Upper lobe of right lung (tissue), 1 donor: Measurements from ENCODE around the gene CCL17. TPM values are rescaled to one million over a fixed set of nuclear protein-coding genes. Genes with fewer than 3 reads are reported as not detected.

Experiments
- ATAC-seq: fragments of 200-7000 bp; cut with Tn5 transposase; one replicate; pipeline ENCODE4 v1.9.1; 2020; ENCODE audit warnings: mild to moderate bottlenecking, moderate library complexity
- DNase-seq: peaks from one replicate; pipeline ENCODE4 v3.0.0-alpha.2; 2020
- H3K27ac ChIP-seq: fragments of 200-600 bp; one replicate; pipeline ENCODE4 v1.8.0; 2022
- H3K27me3 ChIP-seq: fragments of 200-600 bp; one replicate; pipeline ENCODE4 v1.8.0; 2022; ENCODE audit warnings: mild to moderate bottlenecking
- H3K36me3 ChIP-seq: fragments of 200-600 bp; one replicate; pipeline ENCODE4 v1.8.0; 2022
- H3K4me1 ChIP-seq: fragments of 200-600 bp; one replicate; pipeline ENCODE4 v1.8.0; 2022
- H3K4me3 ChIP-seq: fragments of 200-600 bp; one replicate; pipeline ENCODE4 v1.8.0; 2022; ENCODE audit warnings: mild to moderate bottlenecking
- H3K9me3 ChIP-seq: fragments of 200-600 bp; one replicate; pipeline ENCODE4 v1.8.0; 2022
- intact Hi-C: fragments of 100-400 bp; cut with DNase I; formaldehyde crosslinking; loops from one replicate; pipeline ENCODE4 v1.11.0; 2022
- total RNA-seq: library from RNA; stranded (reverse); fragmentation: NEBNext Ultra II Directional; extraction: Animal tissue kit (Norgen Biotek cat#: 25700); gene quantifications from one replicate; pipeline ENCODE4 v1.2.1, GENCODE V29; 2021
- TF ChIP-seq, protein P1 (sequence below): fragments of 200-600 bp; IDR thresholded peaks from one replicate; pipeline ENCODE4 v1.8.0; 2022; ENCODE audit warnings: antibody characterized with exemption
- donor health status: DM: no; HTN: yes; CAD: no; lungs with severe emphysema.

Gene CCL17
- total RNA-seq, 1 donor from 2014 or later, result 15.5 TPM

DNA sequence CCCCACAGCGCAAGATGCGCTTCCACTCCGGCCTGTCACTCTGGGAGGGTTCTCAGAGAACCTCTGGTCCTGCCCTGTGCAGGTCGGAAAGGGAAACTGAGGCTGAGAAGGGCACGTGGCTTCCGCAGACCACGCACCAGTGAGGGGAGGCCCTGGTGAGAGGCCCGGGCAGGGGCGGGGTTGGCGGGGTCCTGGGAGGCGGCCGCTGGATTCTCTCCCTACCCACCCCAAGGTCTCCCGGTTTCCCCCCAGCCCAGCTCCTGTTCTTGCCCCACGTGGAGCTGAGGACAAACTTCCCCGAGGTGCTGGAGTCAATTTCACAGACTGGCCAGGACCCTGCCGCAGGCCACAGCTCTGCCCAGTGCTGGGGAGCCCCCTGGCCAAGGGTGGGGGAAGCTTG is 11.5 kb downstream of the CCL17 start:
- intact Hi-C loops, result loop anchor here (2.0 kb wide), 1 partner anchor 115 kb away; no protein-coding TSS in a partner anchor
- no peak for DNase-seq

DNA sequence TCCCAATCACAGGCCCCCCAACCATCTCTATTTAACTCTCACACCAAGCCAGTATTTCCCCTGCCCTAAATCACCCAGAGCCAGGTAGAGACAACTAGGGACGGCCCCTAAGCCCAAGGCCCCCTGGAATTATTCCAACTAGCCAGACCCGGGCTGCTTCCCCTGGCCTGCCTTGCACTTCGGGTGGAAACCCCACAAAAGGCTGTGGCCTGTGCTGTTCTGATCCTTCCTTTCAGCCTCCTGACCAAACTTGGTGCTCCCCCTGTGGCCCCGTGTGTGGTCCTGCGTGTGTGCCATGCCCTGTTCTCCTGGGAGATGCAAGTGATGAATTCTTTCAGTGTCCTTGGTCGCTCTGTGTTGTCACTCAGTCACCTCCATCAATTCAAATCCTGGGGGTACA is 14.9 kb downstream of the CCL17 start:
- H3K4me1 ChIP-seq, result peaks cover 32% of the 10 kb centered on the region
- TF ChIP-seq, protein P1, sequence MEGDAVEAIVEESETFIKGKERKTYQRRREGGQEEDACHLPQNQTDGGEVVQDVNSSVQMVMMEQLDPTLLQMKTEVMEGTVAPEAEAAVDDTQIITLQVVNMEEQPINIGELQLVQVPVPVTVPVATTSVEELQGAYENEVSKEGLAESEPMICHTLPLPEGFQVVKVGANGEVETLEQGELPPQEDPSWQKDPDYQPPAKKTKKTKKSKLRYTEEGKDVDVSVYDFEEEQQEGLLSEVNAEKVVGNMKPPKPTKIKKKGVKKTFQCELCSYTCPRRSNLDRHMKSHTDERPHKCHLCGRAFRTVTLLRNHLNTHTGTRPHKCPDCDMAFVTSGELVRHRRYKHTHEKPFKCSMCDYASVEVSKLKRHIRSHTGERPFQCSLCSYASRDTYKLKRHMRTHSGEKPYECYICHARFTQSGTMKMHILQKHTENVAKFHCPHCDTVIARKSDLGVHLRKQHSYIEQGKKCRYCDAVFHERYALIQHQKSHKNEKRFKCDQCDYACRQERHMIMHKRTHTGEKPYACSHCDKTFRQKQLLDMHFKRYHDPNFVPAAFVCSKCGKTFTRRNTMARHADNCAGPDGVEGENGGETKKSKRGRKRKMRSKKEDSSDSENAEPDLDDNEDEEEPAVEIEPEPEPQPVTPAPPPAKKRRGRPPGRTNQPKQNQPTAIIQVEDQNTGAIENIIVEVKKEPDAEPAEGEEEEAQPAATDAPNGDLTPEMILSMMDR, result no peak
- intact Hi-C loops, result no loop called here
- no peak overlapping the region for H3K4me3 ChIP-seq
- H3K27me3 ChIP-seq, result no peaks in the 10 kb centered on the region
- no peaks in the 10 kb centered on the region for H3K9me3 ChIP-seq
- H3K27ac ChIP-seq, result no peak overlapping the region
- H3K36me3 ChIP-seq, result no peaks in the 10 kb centered on the region
- ATAC-seq (no peak), DNase-seq (no peak)

More for the DNA sequence above, 11.5 kb downstream of the CCL17 start:
- H3K4me1 ChIP-seq, result peaks cover 23% of the 10 kb centered on the region
- no peak overlapping the region for H3K27ac ChIP-seq
- no peak overlapping the region for H3K4me3 ChIP-seq
- no peaks in the 10 kb centered on the region for H3K9me3 ChIP-seq
- no peaks in the 10 kb centered on the region for H3K36me3 ChIP-seq
- no peaks in the 10 kb centered on the region for H3K27me3 ChIP-seq
- TF ChIP-seq, protein P1, result no peak
- no peak for ATAC-seq

DNA sequence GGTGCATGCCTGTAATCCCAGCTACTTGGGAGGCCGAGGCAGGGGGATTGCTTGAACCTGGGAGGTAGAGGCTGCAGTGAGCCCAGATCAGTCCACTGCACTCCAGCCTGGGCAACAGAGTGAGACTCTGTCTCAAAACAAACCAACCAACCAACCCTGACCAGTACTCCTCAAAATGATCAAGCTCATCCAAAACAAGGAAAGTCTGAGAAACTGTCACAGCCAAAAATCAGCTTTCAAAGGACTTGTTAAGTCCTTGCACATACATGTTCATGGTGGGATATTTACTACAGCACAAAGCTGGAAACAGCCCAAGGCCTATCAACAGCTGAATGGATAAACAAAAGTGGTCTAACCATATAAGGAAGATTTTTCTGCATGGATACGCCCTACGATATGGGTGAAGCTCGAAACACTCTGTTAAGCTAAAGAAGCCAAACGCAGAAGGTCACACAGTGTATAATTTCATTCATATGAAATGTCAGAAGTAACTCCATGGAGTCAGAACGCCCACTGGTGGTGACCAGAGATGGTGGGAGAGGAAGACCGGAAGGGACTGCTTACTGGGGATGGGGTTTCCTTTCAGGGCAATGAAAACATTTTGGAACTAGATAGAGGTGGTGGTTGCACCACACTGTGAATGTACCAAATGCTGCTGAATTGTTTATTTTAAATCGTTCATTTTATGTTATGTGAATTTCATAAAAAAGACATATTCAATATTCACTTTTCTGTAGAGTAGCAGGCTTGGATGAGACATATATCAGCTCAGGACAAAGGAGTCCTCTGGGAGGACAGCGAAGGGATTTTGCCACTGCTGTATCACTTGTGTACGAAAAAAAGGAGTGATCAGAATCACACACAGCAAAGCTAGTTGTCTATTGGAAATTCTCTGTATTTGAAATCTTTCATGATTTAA is 17.7 kb downstream of the CCL17 start:
- Histone ChIP-seq H3K4me3 (no peak overlapping the region), H3K27me3 (no peaks in the 10 kb centered on the region), H3K9me3 (no peaks in the 10 kb centered on the region), H3K36me3 (peaks cover 3% of the 10 kb centered on the region), H3K4me1 (peaks cover 21% of the 10 kb centered on the region), H3K27ac (no peak overlapping the region)
- TF ChIP-seq, protein P1, result peak; percentile 60
- ATAC-seq (peak; percentile 48), DNase-seq (no peak)
- intact Hi-C loops, result no loop called here

DNA sequence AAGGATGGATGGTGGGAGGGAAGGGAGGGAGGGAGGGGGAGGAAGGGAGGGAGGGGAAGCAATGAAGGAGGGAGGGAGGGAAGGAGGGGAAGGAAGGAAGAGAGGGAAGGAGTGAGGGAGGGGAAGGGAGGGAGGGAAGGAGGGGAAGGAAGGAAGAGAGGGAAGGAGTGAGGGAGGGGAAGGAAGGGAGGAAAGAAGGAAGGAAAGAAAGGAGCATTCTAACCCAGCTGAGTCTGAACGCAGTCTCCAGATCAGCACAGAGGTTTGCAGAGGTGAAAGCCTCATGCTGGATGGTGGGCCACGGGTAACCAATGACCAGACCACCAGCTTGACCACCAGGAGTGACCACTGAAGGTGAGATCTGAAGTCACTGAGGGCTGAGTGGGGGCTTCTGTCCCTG is 18.6 kb downstream of the CCL17 start:
- DNase-seq, result no peak
- H3K27me3 ChIP-seq, result no peaks in the 10 kb centered on the region
- H3K27ac ChIP-seq, result no peak overlapping the region
- no peak for ATAC-seq
- TF ChIP-seq, protein P1, result no peak
- no peak overlapping the region for H3K4me3 ChIP-seq
- H3K36me3 ChIP-seq, result peaks cover 12% of the 10 kb centered on the region
- H3K9me3 ChIP-seq, result no peaks in the 10 kb centered on the region
- peaks cover 18% of the 10 kb centered on the region for H3K4me1 ChIP-seq
- intact Hi-C loops, result no loop called here

DNA sequence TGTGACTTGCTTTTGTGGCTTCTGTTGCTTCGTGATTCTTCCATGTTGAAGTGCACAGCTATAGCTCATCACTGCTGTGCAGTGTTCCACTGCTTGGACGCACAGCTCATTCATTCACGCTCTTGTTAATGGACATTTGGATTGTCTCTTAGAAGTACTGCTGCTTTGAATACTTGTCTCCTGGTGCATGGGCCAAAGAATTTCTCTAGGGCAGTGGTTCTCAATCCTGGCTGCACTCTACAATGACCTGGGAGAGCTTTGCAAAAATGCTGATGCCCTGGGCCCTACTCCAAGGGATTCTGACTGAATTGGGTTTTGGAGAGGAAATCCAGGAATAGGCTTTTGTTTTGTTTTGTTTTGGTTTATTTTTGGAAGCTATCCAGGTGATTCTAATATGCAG is 20.0 kb downstream of the CCL17 start:
- H3K27me3 ChIP-seq, result no peaks in the 10 kb centered on the region
- intact Hi-C loops, result no loop called here
- ATAC-seq (no peak), DNase-seq (no peak)
- TF ChIP-seq, protein P1, result no peak
- peaks cover 25% of the 10 kb centered on the region for H3K36me3 ChIP-seq
- H3K9me3 ChIP-seq, result no peaks in the 10 kb centered on the region
- H3K27ac ChIP-seq, result no peak overlapping the region
- peaks cover 9% of the 10 kb centered on the region for H3K4me1 ChIP-seq
- no peak overlapping the region for H3K4me3 ChIP-seq
